Measurements from ENCODE around the gene TRIM54.
"Not testable (repeated sequence)": the region's sequence is repeated elsewhere in the genome, so short reads cannot be mapped to it uniquely, and the experiment has no call there.

The TRIM54 gene

DNA sequence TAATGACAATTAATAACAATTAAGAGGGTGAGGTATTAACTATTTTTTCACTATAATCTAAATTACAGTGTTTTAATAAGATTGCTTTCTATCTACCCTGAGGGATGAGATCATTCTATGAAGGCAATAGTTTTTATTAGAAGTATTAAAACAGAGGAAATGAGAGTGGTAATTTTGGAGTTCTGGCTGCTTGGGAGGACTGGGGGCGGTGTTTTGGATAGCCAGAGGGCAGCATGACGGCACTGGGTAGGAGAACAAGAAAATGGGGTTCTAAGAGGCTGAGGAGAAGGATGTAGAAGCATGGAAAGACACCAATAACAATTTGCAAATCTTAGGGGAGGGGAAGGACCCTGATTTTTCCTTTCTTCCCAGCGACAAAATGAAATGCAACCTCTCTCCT lies 12.1 kb upstream of the TRIM54 start:
- ChIA-PET POLR2A (ENCODE audit: low non-redundant PET) (no interaction called here), CTCF (interaction anchor here (1.4 kb wide), 1 partner anchor 9 kb away, joined by 4 read pairs; no protein-coding TSS in a partner anchor)
- TF ChIP-seq, protein P1, sequence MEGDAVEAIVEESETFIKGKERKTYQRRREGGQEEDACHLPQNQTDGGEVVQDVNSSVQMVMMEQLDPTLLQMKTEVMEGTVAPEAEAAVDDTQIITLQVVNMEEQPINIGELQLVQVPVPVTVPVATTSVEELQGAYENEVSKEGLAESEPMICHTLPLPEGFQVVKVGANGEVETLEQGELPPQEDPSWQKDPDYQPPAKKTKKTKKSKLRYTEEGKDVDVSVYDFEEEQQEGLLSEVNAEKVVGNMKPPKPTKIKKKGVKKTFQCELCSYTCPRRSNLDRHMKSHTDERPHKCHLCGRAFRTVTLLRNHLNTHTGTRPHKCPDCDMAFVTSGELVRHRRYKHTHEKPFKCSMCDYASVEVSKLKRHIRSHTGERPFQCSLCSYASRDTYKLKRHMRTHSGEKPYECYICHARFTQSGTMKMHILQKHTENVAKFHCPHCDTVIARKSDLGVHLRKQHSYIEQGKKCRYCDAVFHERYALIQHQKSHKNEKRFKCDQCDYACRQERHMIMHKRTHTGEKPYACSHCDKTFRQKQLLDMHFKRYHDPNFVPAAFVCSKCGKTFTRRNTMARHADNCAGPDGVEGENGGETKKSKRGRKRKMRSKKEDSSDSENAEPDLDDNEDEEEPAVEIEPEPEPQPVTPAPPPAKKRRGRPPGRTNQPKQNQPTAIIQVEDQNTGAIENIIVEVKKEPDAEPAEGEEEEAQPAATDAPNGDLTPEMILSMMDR (conservative IDR thresholded peaks at IDR 0.05; ENCODE audit: low read depth), result no peak
- no peak overlapping the region for H3K27ac ChIP-seq
- no peak for DNase-seq (ENCODE audit: low spot score)

DNA sequence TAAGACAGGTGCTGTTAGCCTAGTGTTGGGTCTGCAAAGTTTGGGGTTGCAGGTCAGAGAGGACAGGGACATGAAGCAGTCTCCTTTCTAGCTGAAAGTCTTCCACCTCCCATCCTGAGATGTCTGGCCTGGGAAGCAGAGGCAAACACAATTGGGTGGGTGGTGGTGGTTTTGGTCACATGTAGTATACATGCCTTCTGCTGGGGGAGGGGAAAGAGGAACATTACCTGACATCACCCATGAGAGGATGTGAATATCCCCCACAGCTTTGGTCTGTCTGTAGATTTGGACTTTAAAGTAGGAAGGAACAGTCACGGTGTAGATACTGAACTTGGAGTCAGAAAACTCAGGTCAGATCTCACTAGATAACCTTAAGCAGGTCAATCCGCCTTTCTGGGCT lies 11.6 kb upstream of the TRIM54 start:
- DNase-seq (ENCODE audit: low spot score), result no peak
- TF ChIP-seq, protein P1 (conservative IDR thresholded peaks at IDR 0.05; ENCODE audit: low read depth), result no peak
- POLR2A ChIA-PET (ENCODE audit: low non-redundant PET), result no interaction called here
- CTCF ChIA-PET, result interaction anchor here (0.6 to 0.8 kb wide), 2 partner anchors 9 to 168 kb away, joined by 3 to 4 read pairs; no protein-coding TSS in a partner anchor
- H3K27ac ChIP-seq, result no peak overlapping the region

DNA sequence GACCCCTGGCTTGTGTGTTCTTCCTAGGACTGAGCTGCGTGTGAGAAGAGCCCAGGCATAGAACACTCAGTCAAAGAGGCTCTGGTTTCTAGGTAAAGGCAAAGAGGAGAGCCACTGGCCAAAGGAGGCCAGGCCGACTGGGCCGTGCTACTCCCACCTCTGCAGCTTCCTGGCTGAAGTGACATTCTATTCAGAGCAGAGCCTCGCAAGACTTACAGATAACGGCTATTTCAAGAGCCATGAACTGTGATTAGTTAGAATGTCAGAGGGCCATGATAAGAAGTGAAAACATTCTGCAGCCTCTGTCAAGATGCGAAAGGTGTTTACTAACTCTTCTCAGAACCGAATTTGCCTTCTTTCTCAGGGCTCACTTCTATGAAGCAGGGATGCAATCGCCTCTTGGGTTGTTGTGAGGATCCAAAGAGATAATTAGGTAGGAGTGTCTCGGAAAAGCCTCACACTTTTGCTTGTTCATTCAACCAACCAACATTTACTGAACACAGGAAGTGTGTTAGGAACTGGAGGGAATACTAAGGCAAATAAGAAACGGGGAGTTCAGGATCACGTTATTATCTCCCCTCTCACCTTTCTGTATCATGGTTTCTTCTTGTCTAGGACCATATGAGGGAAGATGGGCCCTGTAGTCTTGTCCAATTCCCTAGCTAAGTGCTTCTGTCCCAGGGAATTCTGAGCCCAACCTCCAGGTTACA lies 10.4 kb upstream of the TRIM54 start:
- POLR2A ChIA-PET (ENCODE audit: low non-redundant PET), result no interaction called here
- CTCF ChIA-PET, result interaction anchor here (0.6 to 0.8 kb wide), 2 partner anchors 8 to 222 kb away, joined by 3 to 4 read pairs; no protein-coding TSS in a partner anchor
- no peak overlapping the region for H3K27ac ChIP-seq
- TF ChIP-seq, protein P1 (conservative IDR thresholded peaks at IDR 0.05; ENCODE audit: low read depth), result no peak
- no peak for DNase-seq (ENCODE audit: low spot score)

DNA sequence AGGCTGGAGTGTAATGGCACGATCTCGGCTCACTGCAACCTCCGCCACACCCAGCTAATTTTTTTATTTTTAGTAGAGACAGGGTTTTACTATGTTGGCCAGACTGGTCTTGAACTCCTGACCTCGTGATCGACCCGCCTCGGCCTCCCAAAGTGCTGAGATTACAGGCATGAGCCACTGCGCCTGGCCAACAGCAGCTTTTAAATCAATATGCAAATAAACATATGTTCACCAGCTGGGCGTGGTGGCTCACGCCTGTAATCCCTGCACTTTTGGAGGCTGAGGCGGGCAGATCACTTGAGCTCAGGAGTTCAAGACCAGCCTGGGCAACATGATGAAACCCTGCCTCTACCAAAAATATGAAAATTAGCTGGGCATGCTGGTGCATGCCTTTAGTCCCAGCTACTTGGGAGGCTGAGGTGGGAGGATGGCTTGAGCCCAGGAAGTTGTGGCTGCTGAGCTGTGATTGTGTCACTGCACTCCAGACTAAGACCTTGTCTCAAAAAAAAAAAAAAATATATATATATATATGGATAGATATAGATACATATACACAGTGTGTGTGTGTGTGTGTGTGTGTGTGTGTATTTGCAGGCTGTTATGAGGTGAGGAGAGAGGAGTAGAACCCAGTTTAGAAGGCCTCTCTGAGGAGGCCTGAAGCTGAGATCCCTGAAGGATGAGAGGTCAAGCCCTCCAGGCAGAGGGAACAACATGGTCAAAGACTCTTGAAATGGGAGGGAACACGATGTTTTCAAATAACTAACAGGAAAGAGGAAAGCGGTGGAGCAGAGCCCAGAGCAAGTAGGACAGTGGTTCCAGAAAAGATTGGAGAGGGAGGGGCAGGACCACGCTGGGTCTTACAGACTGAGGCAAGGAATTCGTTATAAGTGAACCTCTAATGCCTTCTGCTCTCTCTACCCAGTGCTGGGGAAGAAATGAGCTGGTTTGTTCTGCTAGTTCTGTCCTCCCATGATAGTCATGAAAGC lies 9.4 kb upstream of the TRIM54 start:
- H3K27ac ChIP-seq; DNase-seq (ENCODE audit: low spot score): not testable (repeated sequence)
- CTCF ChIA-PET, result interaction anchor here (0.5 to 0.9 kb wide), 3 partner anchors 9 to 30 kb away, joined by 3 to 4 read pairs (median 3); partner anchors contain the start of gene TRIM54
- POLR2A ChIA-PET (ENCODE audit: low non-redundant PET), result interaction anchor here (0.6 kb wide), 1 partner anchor 91 kb away, joined by 3 read pairs; no protein-coding TSS in a partner anchor

DNA sequence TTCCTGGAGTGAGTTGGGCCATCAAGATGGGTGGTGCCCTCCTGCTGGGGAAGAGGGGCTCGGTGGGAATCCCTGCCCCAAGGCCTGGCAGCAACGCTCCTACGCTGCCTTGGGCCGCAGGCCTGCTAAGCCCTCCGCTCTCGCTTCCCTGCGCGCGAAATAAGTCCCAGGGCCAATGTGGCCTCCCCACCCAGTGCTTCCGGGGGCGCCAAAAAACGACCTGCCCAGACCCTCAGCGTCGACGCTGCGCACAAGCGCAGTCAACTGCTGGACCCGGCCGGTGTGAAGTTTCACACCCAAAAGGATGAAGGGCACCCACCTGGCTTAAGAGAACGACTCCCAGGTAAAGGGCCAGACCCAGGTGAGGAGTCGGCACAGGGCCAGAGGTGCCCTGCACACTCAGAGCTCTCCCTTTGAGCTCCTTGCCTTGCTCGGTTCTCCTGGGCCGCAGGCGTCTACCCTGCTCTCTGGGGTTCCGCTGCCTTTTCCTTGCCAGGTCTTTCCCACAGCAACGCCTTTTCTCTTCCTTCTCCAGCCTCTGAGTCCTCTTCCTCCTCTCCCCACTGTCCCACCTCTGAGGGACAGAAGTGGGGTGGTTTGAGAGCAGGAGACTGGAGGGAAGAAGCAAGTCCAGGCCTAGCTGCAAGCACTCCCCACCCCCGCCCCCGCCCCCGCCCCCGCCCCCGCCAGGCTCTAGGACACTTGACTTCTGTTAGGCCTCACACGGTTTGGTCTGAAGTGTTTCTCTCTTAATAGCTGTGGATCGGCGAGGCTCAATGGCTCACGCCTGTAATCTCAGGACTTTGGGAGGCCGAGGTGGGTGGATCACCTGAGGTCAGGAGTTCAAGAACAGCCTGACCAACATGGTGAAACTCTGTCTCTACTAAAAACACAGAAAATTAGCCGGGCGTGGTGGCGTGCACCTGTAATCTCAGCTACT lies 6.7 kb upstream of the TRIM54 start, which contains the start of gene DNAJC5G:
Gene DNAJC5G (plus strand): TSS at position 223 of the 940 bp plus-strand sequence. CDS start 1,296 bp downstream, outside the sequence.
- POLR2A ChIA-PET (ENCODE audit: low non-redundant PET), result no interaction called here
- H3K27ac ChIP-seq, result no peak within 1 kb of the TSS
- CTCF ChIA-PET, result no interaction called here
- DNase-seq (ENCODE audit: low spot score), result no peak
- TF ChIP-seq, protein P1 (conservative IDR thresholded peaks at IDR 0.05; ENCODE audit: low read depth), result no peak

DNA sequence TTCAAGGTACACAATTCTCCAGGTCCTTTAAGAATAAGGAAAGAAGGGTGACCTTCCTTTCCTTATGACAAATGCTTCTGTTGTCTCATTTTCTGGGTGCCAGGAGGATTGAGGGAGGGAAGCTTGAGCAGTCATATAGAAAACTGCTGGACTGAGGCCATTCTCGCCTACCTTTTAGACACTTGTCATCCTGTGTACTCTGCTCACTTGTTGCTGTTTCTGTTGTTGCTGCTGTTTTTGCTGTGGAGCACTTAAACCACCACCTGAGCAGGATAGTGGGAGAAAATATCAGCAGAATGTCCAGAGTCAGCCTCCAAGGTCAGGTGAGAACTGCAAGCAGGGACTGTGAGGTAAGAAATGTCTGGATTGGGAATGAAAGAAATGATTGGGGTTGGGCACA lies 4.2 kb upstream of the TRIM54 start:
- ChIA-PET CTCF (interaction anchor here (0.6 kb wide), 1 partner anchor 13 kb away, joined by 3 read pairs; no protein-coding TSS in a partner anchor), POLR2A (ENCODE audit: low non-redundant PET) (no interaction called here)
- no peak overlapping the region for H3K27ac ChIP-seq
- DNase-seq (ENCODE audit: low spot score), result no peak
- TF ChIP-seq, protein P1 (conservative IDR thresholded peaks at IDR 0.05; ENCODE audit: low read depth), result no peak

Measured in RWPE1 (cell line).